Right lobe of liver (tissue), 4 donors: Measurements from ENCODE around the gene DOK4.

Experiments
- POLR2A ChIP-seq: fragments of 450-650 bp; IDR thresholded peaks from one replicate; pipeline ENCODE4 v1.6.1; 2017; ENCODE audit warnings: antibody characterized with exemption, mild to moderate bottlenecking
- TF ChIP-seq, protein P1 (sequence below), 4 donors: fragments of 200-600 bp in 3 of 4; fragments of 450-650 bp in 1 of 4; IDR thresholded peaks; one replicate each; pipeline versions ENCODE4 v1.5.1 to v1.8.0; 2016 to 2022; ENCODE audit warnings: antibody characterized with exemption in 4 of 4, mild to moderate bottlenecking in 2 of 4
- donor health status: DM: no; HTN: no; CAD: no.
- donor health status: DM: no; HTN: no; CAD: no.
- donor health status: DM: no; HTN: yes; CAD: no.

- TF ChIP-seq, protein P1, sequence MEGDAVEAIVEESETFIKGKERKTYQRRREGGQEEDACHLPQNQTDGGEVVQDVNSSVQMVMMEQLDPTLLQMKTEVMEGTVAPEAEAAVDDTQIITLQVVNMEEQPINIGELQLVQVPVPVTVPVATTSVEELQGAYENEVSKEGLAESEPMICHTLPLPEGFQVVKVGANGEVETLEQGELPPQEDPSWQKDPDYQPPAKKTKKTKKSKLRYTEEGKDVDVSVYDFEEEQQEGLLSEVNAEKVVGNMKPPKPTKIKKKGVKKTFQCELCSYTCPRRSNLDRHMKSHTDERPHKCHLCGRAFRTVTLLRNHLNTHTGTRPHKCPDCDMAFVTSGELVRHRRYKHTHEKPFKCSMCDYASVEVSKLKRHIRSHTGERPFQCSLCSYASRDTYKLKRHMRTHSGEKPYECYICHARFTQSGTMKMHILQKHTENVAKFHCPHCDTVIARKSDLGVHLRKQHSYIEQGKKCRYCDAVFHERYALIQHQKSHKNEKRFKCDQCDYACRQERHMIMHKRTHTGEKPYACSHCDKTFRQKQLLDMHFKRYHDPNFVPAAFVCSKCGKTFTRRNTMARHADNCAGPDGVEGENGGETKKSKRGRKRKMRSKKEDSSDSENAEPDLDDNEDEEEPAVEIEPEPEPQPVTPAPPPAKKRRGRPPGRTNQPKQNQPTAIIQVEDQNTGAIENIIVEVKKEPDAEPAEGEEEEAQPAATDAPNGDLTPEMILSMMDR (IDR thresholded peaks at IDR 0.05): no peak
- no peak for TF ChIP-seq POLR2A
Observed at GRCh38 chr16:57531635-57532265, 45.5 kb upstream of the DOK4 start.
